M059J (cell line): ENCODE results near the gene MYL4. TPM values are rescaled to one million over a fixed set of nuclear protein-coding genes. Genes with fewer than 3 reads are reported as not detected.
"Not testable (repeated sequence)": the region's sequence is repeated elsewhere in the genome, so short reads cannot be mapped to it uniquely, and the experiment has no call there.

Experiments
- DNase-seq: peaks from one replicate; pipeline ENCODE4 v3.0.0-alpha.2; 2012; ENCODE audit warnings: low read depth
- total RNA-seq: library from RNA; depleted of rRNA; stranded (reverse); fragments of >200 nt; shearing (Covaris generic); gene quantifications from 2 replicates; pipeline ENCODE4 v1.2.3, GENCODE V29; 2014

MYL4 gene
- total RNA-seq, 1 experiment from 2014 or later: not detected

DNA sequence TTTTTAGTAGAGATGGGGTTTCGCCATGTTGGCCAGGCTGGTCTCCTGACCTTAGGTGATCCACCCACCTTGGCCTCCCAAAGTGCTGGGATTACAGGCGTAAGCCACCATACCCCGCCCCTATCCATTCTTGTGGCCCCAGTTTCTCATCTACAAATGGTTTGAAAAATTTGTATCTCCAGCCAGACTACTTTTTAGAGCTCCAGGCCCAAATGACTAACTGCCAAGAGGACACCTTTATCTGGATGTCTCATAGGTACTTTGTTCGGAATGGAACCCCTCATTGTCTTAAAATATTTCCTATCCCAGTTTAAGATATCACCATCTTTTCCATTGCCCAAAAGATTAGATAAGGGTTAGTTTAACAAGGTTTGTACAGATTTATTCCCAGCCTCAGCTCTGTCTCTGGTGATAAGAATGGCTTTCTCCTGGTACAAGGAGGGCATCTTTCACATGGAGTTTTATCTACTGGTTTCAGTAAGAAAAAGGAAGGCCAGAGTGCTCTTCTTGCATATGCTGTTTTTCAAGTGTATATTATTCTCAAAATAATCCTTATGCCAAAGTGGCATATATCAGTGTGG, 15.1 kb upstream of the MYL4 start:
- no peak for DNase-seq

DNA sequence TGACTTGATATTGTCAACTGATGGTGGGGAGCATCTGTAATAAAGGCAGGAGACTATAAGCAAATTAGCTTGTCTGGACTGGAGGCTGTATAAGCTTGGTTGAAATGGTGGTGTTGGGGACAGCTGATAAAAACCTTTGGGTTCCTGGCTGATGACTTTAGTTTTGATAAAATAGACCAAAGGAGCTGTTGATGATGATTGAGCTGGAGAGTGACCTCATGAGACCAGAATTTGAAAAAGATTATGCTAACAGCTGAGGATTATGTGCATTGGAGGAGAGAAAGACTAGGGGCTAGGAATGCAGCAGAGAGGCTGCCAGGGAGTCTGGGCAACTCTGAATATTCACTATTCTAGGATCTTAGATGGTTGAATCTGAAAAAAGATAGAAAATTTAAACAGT, 11.3 kb upstream of the MYL4 start:
- no peak for DNase-seq

GRCh38 chr17:47199627-47200324, 9.4 kb upstream of the MYL4 start:
- DNase-seq: no peak

- DNase-seq: no peak
These were observed 8.9 kb upstream of the MYL4 start for GRCh38 chr17:47200325-47200664.

DNA sequence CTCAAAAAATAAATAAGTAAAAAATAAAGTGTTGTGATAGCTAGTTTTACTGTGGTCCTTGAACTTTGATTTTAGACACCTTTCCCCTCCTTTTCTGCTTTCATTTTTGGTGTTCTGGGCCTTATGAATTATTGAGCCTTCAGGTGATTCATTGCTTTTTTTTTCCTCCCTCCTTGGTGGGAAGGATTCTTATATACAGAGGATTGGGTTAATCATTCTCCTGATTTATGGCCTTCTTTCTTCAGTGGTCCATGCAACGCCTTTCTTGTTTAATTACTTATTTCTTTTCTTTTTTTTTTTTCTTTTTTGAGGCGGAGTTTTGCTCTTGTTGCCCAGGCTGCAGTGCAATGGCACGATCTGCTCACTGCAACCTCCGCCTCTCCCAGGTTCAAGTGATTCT, 8.0 kb upstream of the MYL4 start:
- no peak for DNase-seq

DNA sequence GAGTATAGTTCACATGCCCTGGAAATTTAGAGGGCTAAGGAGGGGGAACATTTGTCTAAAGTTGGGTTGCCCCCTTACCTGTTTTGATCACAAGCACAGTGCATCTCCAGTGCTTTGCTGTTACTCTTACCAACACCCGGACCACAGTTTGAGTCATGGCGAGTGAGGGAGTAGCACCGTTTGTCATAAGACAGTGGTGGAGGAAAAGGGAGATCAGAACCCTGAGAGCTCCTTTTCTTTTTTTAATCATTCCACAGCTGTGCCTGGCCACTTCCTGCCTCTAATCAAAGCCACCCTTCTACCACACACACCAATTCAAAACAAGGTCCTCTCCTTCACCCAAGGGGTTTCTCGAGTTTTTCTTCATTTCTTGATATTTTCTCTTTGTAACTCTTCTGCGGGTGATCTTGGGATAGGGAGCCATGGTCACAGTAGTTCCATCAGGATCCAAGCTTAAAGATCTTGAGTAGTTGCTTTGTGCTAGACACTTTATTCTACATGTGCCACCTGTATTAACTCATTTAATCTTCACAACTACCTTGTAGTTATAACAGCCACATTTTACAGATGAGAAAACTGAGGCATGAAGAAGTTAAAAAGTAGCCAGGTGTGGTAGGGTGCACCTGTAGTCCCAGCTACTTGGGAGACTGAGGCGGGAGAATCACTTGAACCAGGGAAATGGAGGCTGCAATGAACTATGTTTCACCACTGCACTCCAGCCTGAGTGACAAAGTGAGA, 5.0 kb upstream of the MYL4 start:
- peak; percentile 77 for DNase-seq

DNA sequence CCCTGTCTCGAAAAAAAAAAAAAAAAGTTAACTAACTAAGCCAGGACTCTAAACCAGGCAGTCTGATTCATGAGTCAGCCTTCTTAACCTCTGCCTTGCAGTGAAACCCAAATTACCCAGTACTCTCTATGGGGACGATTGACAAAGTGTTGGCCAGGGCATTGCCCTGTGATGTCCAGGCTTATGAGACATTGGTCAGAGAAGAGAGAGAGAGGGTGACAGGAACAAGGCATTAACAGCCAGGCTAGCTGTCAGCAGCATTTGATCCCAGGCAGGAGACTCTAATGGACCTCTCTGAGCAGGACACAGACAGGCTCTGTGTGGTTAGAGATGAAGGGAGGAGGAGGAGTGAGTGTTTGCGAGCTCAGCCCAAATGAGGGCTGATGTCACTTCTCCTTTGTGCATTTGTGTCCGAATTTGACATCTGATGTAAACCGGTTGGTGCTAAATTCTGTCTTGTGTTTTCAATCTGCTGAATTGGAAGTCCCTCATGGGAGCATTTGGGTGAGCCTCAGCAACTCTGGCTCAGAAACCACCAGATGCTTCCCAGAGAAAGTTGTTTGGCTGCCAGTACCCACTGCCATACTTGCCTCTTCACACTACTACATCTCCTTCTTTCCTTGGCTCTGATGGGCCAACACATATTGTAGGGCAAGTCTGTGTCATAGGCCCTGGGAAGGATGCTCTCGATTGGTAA, 4.3 kb upstream of the MYL4 start:
- peak; percentile 85 for DNase-seq

DNA sequence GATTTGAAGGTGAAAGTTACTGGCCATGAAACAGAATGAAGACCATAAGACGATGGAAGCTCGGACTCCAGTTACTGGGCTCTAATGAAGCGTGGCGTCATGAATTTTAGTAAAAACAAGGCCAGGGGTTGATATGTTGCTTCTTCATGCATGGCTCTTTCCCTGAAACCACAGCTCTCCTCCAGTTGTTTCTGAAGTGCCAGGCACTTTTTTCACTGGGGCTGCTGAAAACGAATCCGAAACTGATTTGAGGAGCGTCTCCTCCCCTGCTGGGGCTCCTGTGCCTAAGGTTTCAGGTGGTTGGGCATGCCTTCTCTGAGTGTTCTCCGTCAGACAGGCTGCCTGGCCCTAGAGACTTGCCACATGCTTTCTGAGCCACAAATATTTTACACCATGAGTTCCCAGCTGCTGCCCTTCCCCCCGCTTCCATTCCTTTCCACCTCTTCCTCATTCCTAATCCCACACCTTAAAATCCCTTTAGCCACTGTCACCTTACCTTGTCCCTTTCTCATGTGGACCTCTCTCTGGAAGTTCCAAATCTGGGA, 3.7 kb upstream of the MYL4 start:
- DNase-seq: peak; percentile 94

DNA sequence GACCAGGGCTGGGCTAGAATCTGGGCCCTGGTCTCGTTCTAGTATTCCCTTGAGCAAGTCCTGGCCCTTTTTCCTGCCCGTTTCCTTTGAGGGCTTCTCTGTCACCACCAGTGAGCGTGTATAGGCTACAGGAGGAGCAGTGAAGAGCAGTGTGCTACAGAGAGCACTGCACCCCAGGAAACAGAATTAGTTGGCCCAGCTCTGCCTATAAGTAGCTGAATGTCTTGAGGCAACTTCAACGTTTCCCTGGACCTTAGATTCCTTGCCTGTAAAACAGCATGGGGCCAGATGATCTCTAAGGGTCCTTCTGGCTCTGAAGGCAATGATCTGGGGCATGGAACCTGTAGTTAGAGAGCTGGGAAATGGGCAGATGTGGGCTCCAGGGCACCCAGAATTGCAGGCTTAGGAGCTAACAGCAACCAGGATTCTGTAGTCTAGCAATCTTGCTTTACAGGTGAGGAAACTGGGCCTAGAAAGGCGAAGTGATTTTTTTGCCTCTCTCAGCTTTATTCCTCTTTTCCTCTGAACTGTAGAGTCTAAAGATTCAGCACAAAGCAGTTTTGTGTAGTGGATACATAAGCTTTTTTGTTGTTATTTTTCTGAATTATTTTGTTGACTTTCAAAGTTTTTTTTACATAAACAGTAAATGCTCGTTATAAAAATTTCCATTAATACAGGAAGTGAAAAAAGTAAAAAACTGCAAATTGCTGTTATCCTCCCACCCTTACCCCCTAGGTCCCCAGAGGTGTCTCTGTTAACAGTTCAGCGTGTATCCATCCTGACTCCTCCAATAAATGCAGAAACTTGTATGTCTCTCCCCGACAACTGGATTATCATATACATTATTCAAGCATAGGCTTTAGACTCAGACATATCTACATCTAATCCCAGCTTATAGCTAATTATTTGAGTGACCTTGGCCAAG, 1.7 kb upstream of the MYL4 start:
- no peak for DNase-seq

GRCh38 chr17:47209499-47209898, 351 bp downstream of the MYL4 start:
- no peak for DNase-seq

- DNase-seq: no peak
These were observed 957 bp downstream of the MYL4 start for GRCh38 chr17:47210105-47210504.

DNA sequence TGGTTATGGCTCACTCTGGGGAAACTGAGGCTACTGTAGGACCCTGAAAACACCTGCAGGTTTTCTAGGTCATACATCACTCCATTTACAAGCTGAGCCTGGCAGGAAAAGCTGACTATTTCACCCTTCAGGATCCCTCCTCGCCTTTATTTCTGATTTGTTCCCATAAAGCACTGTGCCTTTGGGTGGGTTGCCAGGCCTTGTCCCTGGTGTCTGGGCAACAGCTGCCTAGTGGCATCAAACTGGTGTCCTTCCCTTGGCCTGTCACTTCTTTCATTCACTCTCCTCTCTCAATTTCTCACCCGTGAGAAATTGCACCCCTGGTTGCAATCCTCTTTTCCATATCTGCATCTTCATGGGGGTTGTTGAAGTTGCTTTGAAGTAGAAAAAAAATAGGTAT, 1.6 kb downstream of the MYL4 start:
- DNase-seq: no peak

DNA sequence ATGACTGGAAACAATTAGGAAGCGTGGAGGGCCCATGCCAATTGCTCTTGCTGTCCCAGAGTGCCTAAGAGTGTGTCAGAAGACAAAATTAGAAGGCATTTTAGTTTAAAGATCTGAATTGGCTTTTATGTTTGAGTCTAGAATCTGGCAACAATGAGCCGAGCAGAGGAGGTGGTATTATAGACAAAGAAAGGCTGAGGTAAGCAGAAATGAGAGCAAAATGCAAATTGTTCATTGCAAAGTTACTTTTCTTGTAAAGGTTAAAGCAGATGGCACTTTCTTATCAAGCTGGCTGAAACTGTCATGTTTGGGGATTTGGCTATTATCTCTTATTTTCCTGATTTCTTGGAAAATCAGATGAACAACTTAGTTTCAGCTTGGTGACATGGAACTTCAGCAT, 3.3 kb downstream of the MYL4 start:
- DNase-seq: no peak

DNA sequence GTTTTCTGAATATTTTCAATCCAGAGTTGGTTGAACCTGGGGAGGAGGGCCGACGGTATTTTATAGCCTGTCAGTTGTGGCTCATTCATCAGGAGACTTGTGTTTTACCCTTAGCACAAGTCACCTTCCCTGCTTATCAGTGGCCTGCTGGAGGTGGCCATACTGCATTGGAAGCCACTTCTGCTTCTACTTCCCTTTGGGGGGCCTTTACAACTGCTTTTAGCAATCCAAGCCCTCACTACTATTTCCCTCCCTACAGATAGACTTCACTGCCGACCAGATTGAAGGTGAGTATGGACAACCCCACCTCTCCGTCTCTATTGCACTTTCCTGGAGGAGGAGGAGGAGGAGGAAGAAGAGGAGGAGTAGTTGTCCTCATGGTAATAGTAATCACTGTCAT, 4.4 kb downstream of the MYL4 start:
- no peak for DNase-seq

DNA sequence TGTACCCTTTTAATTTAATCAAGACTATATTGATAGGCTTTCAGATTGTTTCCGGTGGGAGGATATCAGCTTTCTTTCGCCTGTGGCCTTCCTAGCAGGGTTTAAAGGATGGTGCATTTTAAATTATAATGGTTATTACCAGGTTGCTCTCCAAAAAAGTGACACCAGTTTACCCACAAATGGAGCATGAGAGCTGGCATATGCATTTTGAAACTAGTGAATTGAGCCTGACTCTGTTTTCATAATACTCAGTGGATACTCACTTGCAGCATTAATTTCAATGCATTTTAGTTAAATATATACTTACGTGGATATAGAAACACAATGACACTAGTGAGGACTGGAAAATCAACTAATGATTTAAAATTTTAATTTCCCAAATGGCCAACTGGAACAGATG, 5.8 kb downstream of the MYL4 start:
- no peak for DNase-seq

- not testable (repeated sequence) for DNase-seq
These were observed 7.7 kb downstream of the MYL4 start for GRCh38 chr17:47216821-47217220.

DNA sequence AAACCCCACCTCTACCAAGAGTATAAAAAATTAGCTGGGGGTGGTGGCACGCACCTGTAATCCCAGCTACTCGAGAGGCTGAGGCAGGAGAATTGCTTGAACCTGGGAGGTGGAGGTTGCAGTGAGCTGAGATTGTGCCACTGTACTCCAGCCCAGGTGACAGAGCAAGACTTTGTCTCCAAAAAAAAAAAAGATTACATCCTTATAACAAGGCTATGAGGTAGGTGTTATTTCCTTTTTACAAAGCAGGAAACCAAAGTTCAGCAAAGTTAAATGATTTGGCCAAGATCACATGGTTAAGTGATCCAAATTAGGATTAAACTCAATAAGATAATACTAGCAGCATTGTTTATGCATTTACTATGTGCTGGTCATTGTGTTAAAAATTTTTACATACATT, 8.1 kb downstream of the MYL4 start:
- not testable (repeated sequence) for DNase-seq

DNA sequence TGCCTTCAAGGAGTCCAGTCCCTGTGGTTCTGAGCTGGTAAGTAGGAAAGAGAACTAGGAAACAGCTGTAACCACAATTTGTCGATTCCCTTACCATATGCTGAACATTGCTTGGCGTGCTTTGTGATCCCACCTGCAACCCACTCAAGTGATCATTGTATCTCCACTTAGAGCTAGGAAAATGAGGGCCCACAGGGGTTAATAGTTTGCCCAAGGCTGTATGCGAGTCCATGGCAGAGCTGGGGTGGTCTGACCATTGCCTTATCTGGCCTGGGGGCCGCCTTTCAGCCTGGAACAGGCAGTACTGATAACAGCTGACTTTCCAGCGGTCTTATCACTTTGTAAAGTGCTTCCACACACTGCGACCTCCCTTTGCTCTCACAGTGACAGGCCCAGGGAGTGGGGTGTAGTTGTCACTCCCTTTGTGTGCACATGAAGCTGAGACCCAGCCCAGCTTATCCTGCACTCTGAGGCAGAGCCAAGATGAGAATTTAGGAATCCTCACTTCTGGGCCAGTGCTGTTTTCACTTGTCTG, 9.8 kb downstream of the MYL4 start:
- DNase-seq: no peak

DNA sequence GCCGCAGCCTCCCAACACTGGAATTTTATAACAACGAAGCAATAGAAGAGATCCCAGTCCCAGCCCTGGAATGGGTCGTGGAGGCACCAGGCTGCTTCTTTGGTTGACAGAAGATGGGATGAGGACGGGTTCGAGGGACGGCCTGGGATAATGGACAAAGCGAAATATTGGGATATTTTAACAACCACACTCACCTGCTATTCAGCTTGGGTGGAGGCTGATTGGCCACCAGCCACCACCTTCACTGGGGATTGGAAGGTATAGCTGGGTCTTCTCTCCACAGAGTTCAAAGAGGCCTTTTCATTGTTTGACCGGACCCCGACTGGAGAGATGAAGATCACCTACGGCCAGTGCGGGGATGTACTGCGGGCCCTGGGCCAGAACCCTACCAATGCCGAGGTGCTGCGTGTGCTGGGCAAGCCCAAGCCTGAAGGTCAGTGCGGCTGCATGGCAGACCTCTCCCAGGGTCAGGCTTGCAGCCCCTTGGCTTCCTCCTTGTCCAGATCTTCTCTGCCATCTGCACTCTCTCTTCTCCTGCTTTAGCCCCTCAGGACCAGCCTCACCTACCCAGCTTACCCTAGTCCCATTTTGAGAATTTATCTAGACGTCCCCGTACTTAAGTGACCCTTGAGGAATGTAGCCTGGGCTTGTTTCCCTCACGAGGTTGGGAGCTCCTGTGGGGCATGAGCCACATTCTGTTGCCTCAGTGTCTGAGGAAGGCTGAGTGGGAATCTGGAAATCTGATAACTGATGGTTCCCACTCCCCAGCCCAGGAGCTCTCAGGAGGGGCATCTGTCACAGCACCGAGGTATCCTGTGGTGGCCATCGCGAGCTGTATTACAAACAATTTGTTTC, 10.7 kb downstream of the MYL4 start:
- no peak for DNase-seq

- DNase-seq: no peak
These were observed 11.4 kb downstream of the MYL4 start for GRCh38 chr17:47220531-47220999.
